ENCODE results near the gene ATP8B3.

ATP8B3 gene

DNA sequence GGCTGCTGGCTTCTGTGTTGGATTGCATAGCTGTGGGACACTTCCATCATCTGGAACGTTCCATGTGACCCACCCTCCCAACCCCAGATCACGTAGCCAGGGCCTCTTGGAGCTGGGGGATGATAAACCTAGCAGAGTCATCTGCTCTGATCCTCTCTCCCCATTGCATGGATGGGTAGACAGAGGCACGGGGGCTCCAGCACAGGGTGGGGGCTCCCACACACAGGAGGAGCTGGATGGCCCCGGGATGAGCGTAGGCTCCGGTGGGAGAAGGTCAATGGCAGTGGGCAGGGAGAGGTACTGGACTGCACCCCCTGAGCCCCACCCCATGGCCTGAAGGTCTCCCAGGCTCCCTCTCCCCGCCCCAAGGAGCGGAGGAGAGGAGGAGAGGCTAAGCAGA lies 25.4 kb downstream of the ATP8B3 start:
- no peaks in the 10 kb centered on the region for H3K9me3 Mint-ChIP-seq
- H3K27ac Mint-ChIP-seq: no peak overlapping the region
- H3K36me3 Mint-ChIP-seq (ENCODE audit: low read depth): no peaks in the 10 kb centered on the region
- H3K27me3 Mint-ChIP-seq (ENCODE audit: low read depth): no peaks in the 10 kb centered on the region
- no peak overlapping the region for H3K4me3 Mint-ChIP-seq
- no peaks in the 10 kb centered on the region for H3K4me1 Mint-ChIP-seq (ENCODE audit: low read depth)

DNA sequence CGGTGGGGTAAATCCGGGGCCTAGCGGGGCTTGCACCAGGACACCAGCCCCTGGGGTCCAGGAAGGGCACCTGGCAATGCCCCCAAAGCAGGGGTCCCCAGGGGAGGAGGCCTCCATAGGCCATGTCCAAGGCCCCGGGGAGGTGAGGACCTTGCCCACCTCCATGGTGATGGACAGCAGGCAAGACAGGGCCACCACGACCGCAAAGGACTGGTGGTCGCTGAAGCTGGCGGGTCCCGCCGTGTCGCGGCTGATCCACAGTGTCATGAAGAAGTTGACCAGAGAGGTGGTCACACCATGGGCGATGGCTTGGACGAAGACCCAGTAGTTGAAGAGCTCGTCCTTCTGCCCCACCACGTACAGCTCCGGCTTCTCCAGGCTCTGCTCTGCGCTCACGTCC lies 26.8 kb downstream of the ATP8B3 start:
- no peaks in the 10 kb centered on the region for H3K9me3 Mint-ChIP-seq
- no peak overlapping the region for H3K4me3 Mint-ChIP-seq
- H3K27ac Mint-ChIP-seq: no peak overlapping the region
- H3K4me1 Mint-ChIP-seq (ENCODE audit: low read depth): no peaks in the 10 kb centered on the region
- H3K27me3 Mint-ChIP-seq (ENCODE audit: low read depth): peaks cover 3% of the 10 kb centered on the region
- H3K36me3 Mint-ChIP-seq (ENCODE audit: low read depth): no peaks in the 10 kb centered on the region

DNA sequence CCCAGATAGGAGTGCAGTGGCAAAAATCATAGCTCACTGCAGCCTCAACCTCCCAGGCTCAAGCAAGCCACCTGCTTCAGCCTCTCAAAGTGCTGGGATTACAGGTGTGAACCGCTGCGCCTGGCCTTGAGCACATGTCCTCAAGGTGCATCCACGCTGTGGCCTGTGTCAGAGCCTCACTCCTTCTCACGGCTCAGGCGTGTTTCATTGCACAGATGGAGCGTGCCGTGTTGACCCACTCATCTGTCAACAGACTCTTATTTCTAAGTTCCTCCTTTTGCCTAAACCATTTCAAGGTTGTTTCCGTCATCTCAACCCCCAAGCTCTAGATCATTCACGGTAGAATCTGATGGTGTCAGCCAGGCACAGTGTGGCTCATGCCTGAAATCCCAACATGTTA lies 28.2 kb downstream of the ATP8B3 start:
- H3K36me3 Mint-ChIP-seq (ENCODE audit: low read depth): peaks cover 2% of the 10 kb centered on the region
- no peaks in the 10 kb centered on the region for H3K4me1 Mint-ChIP-seq (ENCODE audit: low read depth)
- no peaks in the 10 kb centered on the region for H3K9me3 Mint-ChIP-seq
- peaks cover 13% of the 10 kb centered on the region for H3K27me3 Mint-ChIP-seq (ENCODE audit: low read depth)
- no peak overlapping the region for H3K4me3 Mint-ChIP-seq
- H3K27ac Mint-ChIP-seq: no peak overlapping the region

DNA sequence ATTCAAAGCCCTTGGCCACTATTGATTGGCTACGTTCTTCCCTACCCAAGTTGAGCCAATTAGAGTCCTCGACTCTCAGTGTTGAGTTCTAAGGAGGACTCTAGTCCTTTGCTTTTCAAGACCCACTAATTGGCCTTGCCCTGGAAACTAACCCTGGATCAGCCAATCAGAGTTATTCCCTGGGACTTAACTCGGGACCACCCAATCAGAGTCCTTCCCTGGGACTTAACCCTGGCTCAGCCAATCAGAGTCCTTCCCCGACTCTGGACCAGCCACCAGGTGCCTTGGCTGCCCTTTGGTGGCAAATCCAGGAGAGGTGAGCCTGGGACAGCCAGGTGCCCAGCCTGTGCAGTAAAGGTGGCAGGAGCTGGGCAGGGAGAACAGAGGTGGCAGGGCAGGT lies 28.7 kb downstream of the ATP8B3 start:
- H3K9me3 Mint-ChIP-seq: no peaks in the 10 kb centered on the region
- no peak overlapping the region for H3K27ac Mint-ChIP-seq
- no peaks in the 10 kb centered on the region for H3K4me1 Mint-ChIP-seq (ENCODE audit: low read depth)
- peaks cover 2% of the 10 kb centered on the region for H3K36me3 Mint-ChIP-seq (ENCODE audit: low read depth)
- H3K27me3 Mint-ChIP-seq (ENCODE audit: low read depth): peaks cover 18% of the 10 kb centered on the region
- no peak overlapping the region for H3K4me3 Mint-ChIP-seq

DNA sequence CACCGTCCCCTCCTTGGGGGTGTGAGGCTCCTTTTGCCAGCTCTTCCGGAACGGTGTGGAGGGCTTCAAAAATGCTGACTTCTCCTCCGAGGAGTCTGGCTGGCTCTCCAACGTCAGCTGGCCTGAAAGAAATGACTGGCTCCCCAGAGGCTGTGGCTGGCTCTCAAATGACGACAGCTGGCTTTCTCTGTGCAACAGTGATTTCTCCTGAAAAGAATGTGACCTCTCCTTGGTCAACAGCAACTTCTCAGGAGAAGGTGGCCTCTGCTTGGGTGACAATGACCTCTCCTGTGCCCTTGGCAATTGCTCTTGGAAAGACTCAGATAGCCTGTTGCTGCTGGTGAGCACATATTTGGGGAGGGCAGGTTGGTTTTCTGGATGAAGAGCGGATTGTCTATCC lies 29.6 kb downstream of the ATP8B3 start:
- Mint-ChIP-seq H3K36me3 (ENCODE audit: low read depth) (peaks cover 2% of the 10 kb centered on the region), H3K4me3 (no peak overlapping the region), H3K27me3 (ENCODE audit: low read depth) (peaks cover 20% of the 10 kb centered on the region), H3K9me3 (no peaks in the 10 kb centered on the region), H3K4me1 (ENCODE audit: low read depth) (no peaks in the 10 kb centered on the region), H3K27ac (no peak overlapping the region)

DNA sequence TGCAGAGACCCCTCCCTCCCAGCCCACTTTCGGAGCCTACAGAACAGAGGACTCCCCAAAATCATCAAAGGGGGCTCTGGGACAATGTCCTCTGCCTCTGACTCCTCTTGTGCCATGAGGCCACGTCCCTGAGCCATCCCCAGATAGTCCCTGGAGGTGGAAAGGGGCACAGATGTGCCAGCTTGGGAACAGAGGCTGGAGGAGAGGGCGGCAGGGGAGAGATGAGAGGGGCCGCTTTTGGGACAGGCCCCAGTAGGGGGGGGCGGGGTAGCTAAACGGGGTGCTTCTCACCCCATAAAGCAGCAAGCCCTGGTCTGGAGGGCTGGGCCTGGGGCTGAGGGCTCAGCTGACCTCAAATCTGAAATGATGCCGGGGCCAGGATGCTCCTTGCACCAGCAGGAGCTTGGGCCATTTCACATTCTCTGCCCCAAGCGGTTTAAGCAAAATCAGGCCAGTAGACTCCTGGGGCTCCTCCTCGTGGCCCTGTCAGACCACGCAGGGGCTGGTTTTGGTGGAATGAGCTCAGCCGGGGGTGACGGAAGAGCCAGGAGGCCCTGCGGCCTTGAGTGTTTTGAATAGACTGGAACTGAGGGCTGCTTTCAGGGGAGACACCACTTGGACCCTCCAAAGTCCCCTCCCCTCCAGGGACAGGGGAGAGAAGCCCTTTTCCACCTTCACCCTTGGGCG lies 31.7 kb downstream of the ATP8B3 start:
- Mint-ChIP-seq H3K36me3 (ENCODE audit: low read depth) (peaks cover 3% of the 10 kb centered on the region), H3K4me3 (no peak overlapping the region), H3K4me1 (ENCODE audit: low read depth) (no peaks in the 10 kb centered on the region), H3K27me3 (ENCODE audit: low read depth) (peaks cover 30% of the 10 kb centered on the region), H3K27ac (no peak overlapping the region), H3K9me3 (no peaks in the 10 kb centered on the region)

DNA sequence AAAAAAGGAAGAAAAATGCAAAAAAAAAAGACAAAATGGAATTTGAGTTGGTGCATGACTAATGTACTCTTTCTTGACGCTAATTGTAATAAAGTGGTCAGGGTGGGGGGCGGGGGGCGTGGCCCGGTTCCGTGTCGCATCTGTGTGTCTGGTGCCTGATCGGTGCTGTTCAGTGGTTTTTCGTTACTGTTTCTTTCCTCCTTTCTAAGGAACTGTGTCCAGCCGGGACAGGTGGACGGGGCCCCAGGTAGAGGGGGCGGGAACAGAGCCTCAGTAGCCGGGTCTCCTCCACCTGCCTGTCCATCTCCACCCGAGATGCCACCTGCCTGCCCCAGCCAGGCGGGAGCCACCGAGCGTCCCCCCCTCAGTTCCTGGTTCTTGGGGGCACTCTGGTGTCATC lies 32.5 kb downstream of the ATP8B3 start:
- Mint-ChIP-seq H3K27me3 (ENCODE audit: low read depth) (peaks cover 30% of the 10 kb centered on the region), H3K4me3 (no peak overlapping the region), H3K9me3 (no peaks in the 10 kb centered on the region), H3K4me1 (ENCODE audit: low read depth) (no peaks in the 10 kb centered on the region), H3K27ac (no peak overlapping the region), H3K36me3 (ENCODE audit: low read depth) (peaks cover 3% of the 10 kb centered on the region)

DNA sequence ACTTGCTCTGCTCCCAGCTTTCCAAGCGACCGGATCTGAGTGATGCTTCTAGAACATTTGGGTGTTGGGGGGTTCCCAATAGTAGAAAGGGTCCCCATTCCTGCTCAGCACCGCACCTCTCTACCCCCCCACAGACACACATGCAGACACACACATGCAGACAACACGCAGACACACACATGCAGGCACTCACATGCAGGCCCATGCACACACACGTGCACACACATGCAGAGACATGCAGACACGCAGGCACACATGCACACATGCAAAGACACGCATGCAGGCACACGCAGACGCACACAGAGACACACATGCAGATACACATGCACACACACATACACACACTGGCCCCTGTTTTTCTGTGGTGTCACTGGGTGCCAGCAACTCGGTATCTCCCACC lies 34.9 kb downstream of the ATP8B3 start:
- no peaks in the 10 kb centered on the region for H3K9me3 Mint-ChIP-seq
- H3K27ac Mint-ChIP-seq: no peak overlapping the region
- H3K4me3 Mint-ChIP-seq: no peak overlapping the region
- H3K36me3 Mint-ChIP-seq (ENCODE audit: low read depth): peaks cover 3% of the 10 kb centered on the region
- no peaks in the 10 kb centered on the region for H3K4me1 Mint-ChIP-seq (ENCODE audit: low read depth)
- peaks cover 43% of the 10 kb centered on the region for H3K27me3 Mint-ChIP-seq (ENCODE audit: low read depth)

DNA sequence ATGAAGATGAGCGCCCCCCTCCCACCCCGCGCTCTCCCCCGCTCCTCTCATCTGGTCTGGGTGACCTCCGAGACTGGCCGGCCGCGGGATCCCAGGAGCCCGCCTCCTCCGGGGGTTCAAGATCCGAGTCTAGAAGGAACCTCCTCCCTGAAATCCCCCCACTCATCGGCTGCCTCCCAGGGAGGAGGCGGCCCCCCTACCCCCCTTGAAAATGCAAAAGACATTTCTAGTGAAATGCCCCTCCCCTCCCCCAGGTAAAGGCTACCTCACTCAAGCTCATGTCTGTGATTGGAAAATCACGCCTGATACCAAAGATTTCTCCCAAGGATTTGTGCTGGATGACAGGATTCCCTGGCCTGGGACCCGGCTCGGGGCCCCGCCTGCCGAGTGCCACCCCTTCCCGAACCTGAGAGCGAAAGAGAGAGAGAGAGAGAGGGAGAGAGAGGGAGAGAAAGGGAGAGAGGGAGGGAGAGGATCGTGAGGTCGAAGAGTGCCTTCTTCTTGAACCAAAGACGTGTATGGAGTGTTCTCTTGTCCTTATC lies 35.4 kb downstream of the ATP8B3 start:
- Mint-ChIP-seq H3K4me3 (no peak overlapping the region), H3K36me3 (ENCODE audit: low read depth) (peaks cover 3% of the 10 kb centered on the region), H3K27me3 (ENCODE audit: low read depth) (peaks cover 43% of the 10 kb centered on the region), H3K9me3 (no peaks in the 10 kb centered on the region), H3K27ac (no peak overlapping the region), H3K4me1 (ENCODE audit: low read depth) (no peaks in the 10 kb centered on the region)

DNA sequence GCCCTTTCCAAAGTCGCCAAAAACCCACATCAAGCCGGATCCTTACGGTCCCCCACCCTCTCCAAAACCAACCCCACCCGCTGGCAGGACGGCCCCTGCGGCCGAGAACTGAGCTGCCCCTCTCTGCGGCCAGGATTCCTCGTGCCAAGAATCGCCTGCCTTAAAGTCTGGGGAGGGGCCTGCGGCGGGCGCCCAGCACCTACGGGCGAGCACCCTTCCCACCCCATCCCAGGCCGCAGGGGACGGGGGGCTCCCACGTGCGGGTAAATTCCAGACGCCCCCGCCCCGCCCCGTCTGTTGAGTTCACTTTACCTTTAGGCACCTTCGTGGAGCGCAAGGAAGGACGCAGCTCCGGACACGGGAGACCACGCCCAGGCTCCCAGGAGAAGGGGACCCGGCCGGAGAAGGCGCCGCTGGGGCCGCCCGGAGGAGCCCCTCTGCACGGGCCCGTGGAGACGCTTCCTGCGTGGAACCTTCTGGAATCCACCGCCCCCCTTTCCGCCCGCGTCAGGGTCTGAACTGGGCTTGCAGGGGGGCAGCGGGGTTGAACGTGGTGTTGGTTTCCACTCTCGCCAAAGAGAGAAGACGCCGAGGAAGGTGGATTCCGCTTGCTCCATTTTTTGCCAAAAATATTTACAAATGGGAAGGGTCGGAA lies 36.0 kb downstream of the ATP8B3 start:
- H3K4me3 Mint-ChIP-seq: no peak overlapping the region
- H3K27ac Mint-ChIP-seq: no peak overlapping the region
- peaks cover 46% of the 10 kb centered on the region for H3K27me3 Mint-ChIP-seq (ENCODE audit: low read depth)
- no peaks in the 10 kb centered on the region for H3K4me1 Mint-ChIP-seq (ENCODE audit: low read depth)
- peaks cover 5% of the 10 kb centered on the region for H3K9me3 Mint-ChIP-seq
- H3K36me3 Mint-ChIP-seq (ENCODE audit: low read depth): peaks cover 3% of the 10 kb centered on the region

DNA sequence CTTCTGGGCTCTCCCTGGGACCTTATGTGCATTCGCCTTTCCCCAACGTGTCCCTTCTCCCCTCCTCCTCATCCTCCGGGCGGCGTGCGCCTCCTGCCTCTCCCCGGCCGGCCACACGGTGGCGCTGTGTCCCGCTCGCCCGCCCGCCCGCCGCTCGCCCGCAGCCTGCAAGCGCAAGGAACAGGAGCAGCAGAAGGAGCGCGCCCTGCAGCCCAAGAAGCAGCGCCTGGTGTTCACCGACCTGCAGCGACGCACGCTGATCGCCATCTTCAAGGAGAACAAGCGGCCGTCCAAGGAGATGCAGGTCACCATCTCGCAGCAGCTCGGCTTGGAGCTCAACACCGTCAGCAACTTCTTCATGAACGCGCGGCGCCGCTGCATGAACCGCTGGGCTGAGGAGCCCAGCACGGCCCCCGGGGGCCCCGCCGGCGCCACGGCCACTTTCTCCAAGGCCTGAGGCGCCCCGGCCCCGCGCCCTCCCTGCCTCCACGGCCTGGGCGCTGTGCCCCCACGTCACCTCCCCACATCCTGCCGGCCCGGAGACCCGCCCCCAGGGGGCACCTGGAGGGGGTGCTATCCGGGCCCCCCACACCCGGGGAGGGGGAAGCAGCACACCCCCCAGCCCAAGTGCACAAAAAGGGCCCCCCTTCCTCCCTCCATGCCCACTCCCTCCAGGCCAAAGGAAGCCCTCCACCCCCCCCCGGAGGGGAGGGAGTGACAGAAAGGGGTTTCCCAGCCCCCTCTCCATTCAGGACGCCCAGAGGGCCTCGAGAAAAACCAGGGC lies 36.9 kb downstream of the ATP8B3 start:
- H3K9me3 Mint-ChIP-seq: peaks cover 11% of the 10 kb centered on the region
- no peak overlapping the region for H3K4me3 Mint-ChIP-seq
- H3K4me1 Mint-ChIP-seq (ENCODE audit: low read depth): no peaks in the 10 kb centered on the region
- H3K27me3 Mint-ChIP-seq (ENCODE audit: low read depth): peaks cover 51% of the 10 kb centered on the region
- peaks cover 3% of the 10 kb centered on the region for H3K36me3 Mint-ChIP-seq (ENCODE audit: low read depth)
- H3K27ac Mint-ChIP-seq: no peak overlapping the region

DNA sequence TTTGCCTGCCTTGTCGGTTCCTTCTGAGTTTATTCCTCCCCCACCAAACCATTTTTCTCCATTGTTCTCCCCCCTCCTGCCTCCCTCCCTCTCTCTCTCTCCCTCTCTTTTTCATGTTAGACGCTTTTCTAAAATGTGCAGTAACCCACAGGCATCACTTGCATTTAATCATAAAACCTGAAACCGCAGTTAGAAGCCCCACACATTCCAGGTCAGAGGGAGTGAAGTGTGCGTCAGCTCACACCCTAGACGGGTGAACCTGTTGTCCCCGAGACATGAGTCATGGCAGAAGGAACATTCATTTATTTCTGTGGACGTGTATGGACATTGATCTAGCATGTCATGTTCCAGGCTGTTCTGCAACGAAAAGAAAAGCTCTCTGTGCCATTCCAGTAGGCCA lies 38.9 kb downstream of the ATP8B3 start:
- no peak overlapping the region for H3K4me3 Mint-ChIP-seq
- H3K9me3 Mint-ChIP-seq: peaks cover 11% of the 10 kb centered on the region
- no peaks in the 10 kb centered on the region for H3K4me1 Mint-ChIP-seq (ENCODE audit: low read depth)
- H3K36me3 Mint-ChIP-seq (ENCODE audit: low read depth): peaks cover 2% of the 10 kb centered on the region
- H3K27me3 Mint-ChIP-seq (ENCODE audit: low read depth): peaks cover 49% of the 10 kb centered on the region
- no peak overlapping the region for H3K27ac Mint-ChIP-seq

DNA sequence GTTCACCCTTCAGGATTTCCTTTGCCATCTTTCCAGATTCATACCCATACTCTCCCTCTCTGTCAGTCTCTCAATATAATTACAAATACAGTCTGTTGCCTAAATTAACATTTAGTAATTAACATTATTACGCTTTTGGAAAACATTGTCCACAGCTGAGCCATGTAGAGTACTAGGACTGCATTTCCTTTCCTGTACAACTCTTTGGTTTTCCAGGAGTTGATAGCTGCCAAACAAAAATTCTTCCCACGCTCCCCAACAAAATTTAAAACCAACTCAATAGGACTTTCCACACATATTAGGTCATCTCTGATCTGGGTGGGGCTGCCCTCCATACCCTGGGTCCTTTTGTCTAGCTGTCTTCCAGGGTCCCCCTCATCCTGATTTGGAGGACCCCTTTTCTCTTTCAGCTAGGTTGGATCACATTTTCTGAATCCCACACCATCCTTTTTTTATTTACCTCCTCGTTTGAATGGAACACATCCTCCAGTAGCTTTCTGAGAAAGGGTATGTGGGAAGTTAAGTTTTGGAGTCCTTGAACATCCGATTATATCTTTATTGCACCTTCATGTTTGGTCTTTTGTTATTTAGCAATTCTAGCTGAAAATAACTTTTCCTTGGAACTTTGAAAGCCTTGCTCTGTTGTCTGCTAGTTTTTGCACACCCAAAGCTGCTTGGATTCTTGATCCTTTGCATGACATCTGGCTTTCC lies 41.1 kb downstream of the ATP8B3 start:
- Mint-ChIP-seq H3K27me3 (ENCODE audit: low read depth) (peaks cover 53% of the 10 kb centered on the region), H3K4me3 (no peak overlapping the region), H3K9me3 (peaks cover 11% of the 10 kb centered on the region), H3K27ac (no peak overlapping the region), H3K4me1 (ENCODE audit: low read depth) (no peaks in the 10 kb centered on the region), H3K36me3 (ENCODE audit: low read depth) (no peaks in the 10 kb centered on the region)

DNA sequence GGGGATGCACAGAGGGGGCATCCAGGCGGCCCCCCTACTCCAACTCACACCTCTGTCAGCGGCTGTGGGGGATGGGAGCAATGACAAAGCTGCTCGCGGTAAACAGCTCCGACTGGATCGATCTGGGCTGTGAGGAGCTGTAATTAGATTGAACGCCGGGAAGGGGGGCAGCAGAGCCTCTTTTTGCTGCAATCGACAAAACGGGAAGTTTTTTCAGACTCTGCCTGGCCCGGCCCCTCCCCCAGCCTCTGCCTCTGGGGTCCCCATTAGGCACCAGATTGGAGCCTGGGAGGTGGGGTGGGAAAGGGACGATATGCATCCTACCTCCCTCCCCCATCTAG lies 42.5 kb downstream of the ATP8B3 start:
- Mint-ChIP-seq H3K9me3 (peaks cover 11% of the 10 kb centered on the region), H3K4me1 (ENCODE audit: low read depth) (no peaks in the 10 kb centered on the region), H3K4me3 (no peak overlapping the region)

More for the DNA sequence above, 42.5 kb downstream of the ATP8B3 start:
- Mint-ChIP-seq H3K36me3 (ENCODE audit: low read depth) (no peaks in the 10 kb centered on the region), H3K27me3 (ENCODE audit: low read depth) (peaks cover 66% of the 10 kb centered on the region), H3K27ac (no peak overlapping the region)
